ENCODE measurements around the gene CEP131. TPM values are rescaled to one million over a fixed set of nuclear protein-coding genes. Genes with fewer than 3 reads are reported as not detected.
"Not testable (repeated sequence)": the region's sequence is repeated elsewhere in the genome, so short reads cannot be mapped to it uniquely, and the experiment has no call there.

CEP131 gene
- total RNA-seq, 2 experiments from 2014 or later: 13.6 to 19.5 TPM

GRCh38 chr17:81156866-81157805 lies 65.6 kb downstream of the CEP131 start:
- H3K36me3 Mint-ChIP-seq (ENCODE audit: low read depth): no peaks in the 10 kb centered on the region
- POLR2A ChIA-PET: no interaction called here
- H3K9me3 Mint-ChIP-seq: no peaks in the 10 kb centered on the region
- H3K27me3 Mint-ChIP-seq: no peaks in the 10 kb centered on the region
- no peak overlapping the region for H3K27ac Mint-ChIP-seq
- CTCF ChIA-PET: no interaction called here
- no peaks in the 10 kb centered on the region for H3K4me1 Mint-ChIP-seq
- no peak for DNase-seq
- no peak overlapping the region for H3K4me3 Mint-ChIP-seq

GRCh38 chr17:81154961-81155360 lies 67.8 kb downstream of the CEP131 start:
- Mint-ChIP-seq H3K9me3 (no peaks in the 10 kb centered on the region), H3K4me3 (no peak overlapping the region), H3K27ac (no peak overlapping the region), H3K36me3 (ENCODE audit: low read depth) (no peaks in the 10 kb centered on the region), H3K4me1 (no peaks in the 10 kb centered on the region), H3K27me3 (peaks cover 2% of the 10 kb centered on the region)
- DNase-seq: no peak
- POLR2A ChIA-PET: no interaction called here
- CTCF ChIA-PET: no interaction called here

- H3K27ac Mint-ChIP-seq; H3K27me3 Mint-ChIP-seq; H3K9me3 Mint-ChIP-seq; POLR2A ChIA-PET; H3K36me3 Mint-ChIP-seq (ENCODE audit: low read depth); DNase-seq; H3K4me1 Mint-ChIP-seq; H3K4me3 Mint-ChIP-seq: not testable (repeated sequence)
- CTCF ChIA-PET: interaction anchor here (1.1 kb wide), 1 partner anchor 210 kb away, joined by 3 read pairs; no protein-coding TSS in a partner anchor
These were observed 68.7 kb downstream of the CEP131 start for GRCh38 chr17:81154016-81154415.

- CTCF ChIA-PET: interaction anchor here (1.1 to 2.0 kb wide), 2 partner anchors 10 to 209 kb away, joined by 3 to 7 read pairs; no protein-coding TSS in a partner anchor
- DNase-seq: no peak
- Mint-ChIP-seq H3K9me3 (no peaks in the 10 kb centered on the region), H3K4me3 (no peak overlapping the region), H3K27ac (no peak overlapping the region), H3K4me1 (no peaks in the 10 kb centered on the region), H3K27me3 (peaks cover 2% of the 10 kb centered on the region), H3K36me3 (ENCODE audit: low read depth) (no peaks in the 10 kb centered on the region)
- POLR2A ChIA-PET: no interaction called here
These were observed 69.4 kb downstream of the CEP131 start for GRCh38 chr17:81153340-81153803.

GRCh38 chr17:81152288-81152828 lies 70.4 kb downstream of the CEP131 start:
- Mint-ChIP-seq H3K4me1 (no peaks in the 10 kb centered on the region), H3K27me3 (peaks cover 2% of the 10 kb centered on the region), H3K36me3 (ENCODE audit: low read depth) (no peaks in the 10 kb centered on the region), H3K9me3 (no peaks in the 10 kb centered on the region), H3K4me3 (no peak overlapping the region), H3K27ac (no peak overlapping the region)
- no peak for DNase-seq
- CTCF ChIA-PET: interaction anchor here (2.0 kb wide), 1 partner anchor 9 kb away, joined by 7 read pairs; no protein-coding TSS in a partner anchor
- POLR2A ChIA-PET: no interaction called here

- H3K27me3 Mint-ChIP-seq: peaks cover 2% of the 10 kb centered on the region
- H3K4me1 Mint-ChIP-seq: no peaks in the 10 kb centered on the region
- H3K27ac Mint-ChIP-seq: no peak overlapping the region
- POLR2A ChIA-PET: no interaction called here
- CTCF ChIA-PET: no interaction called here
- no peak for DNase-seq
- no peak overlapping the region for H3K4me3 Mint-ChIP-seq
- no peaks in the 10 kb centered on the region for H3K36me3 Mint-ChIP-seq (ENCODE audit: low read depth)
- H3K9me3 Mint-ChIP-seq: no peaks in the 10 kb centered on the region
These were observed 71.5 kb downstream of the CEP131 start for GRCh38 chr17:81151278-81151677.

- Mint-ChIP-seq H3K4me1 (no peaks in the 10 kb centered on the region), H3K36me3 (ENCODE audit: low read depth) (no peaks in the 10 kb centered on the region), H3K4me3 (no peak overlapping the region), H3K27ac (no peak overlapping the region), H3K9me3 (no peaks in the 10 kb centered on the region), H3K27me3 (peaks cover 2% of the 10 kb centered on the region)
- no peak for DNase-seq
- ChIA-PET POLR2A (no interaction called here), CTCF (no interaction called here)
These were observed 72.2 kb downstream of the CEP131 start for GRCh38 chr17:81150377-81151077.

GRCh38 chr17:81148986-81149533 lies 73.7 kb downstream of the CEP131 start:
- no peaks in the 10 kb centered on the region for H3K9me3 Mint-ChIP-seq
- H3K4me1 Mint-ChIP-seq: no peaks in the 10 kb centered on the region
- peaks cover 2% of the 10 kb centered on the region for H3K27me3 Mint-ChIP-seq
- no peak overlapping the region for H3K27ac Mint-ChIP-seq
- H3K4me3 Mint-ChIP-seq: no peak overlapping the region
- no peak for DNase-seq
- no peaks in the 10 kb centered on the region for H3K36me3 Mint-ChIP-seq (ENCODE audit: low read depth)
- ChIA-PET CTCF (interaction anchor here (1.4 kb wide), 1 partner anchor 9 kb away, joined by 3 read pairs; no protein-coding TSS in a partner anchor), POLR2A (interaction anchor here (0.6 kb wide), 1 partner anchor 360 kb away, joined by 9 read pairs; no protein-coding TSS in a partner anchor)

GRCh38 chr17:81148571-81148970 lies 74.2 kb downstream of the CEP131 start:
- Mint-ChIP-seq H3K9me3 (no peaks in the 10 kb centered on the region), H3K4me3 (no peak overlapping the region), H3K27me3 (peaks cover 2% of the 10 kb centered on the region), H3K27ac (no peak overlapping the region), H3K36me3 (ENCODE audit: low read depth) (no peaks in the 10 kb centered on the region), H3K4me1 (no peaks in the 10 kb centered on the region)
- ChIA-PET POLR2A (interaction anchor here (0.6 kb wide), 1 partner anchor 360 kb away, joined by 9 read pairs; no protein-coding TSS in a partner anchor), CTCF (interaction anchor here (1.4 kb wide), 1 partner anchor 9 kb away, joined by 3 read pairs; no protein-coding TSS in a partner anchor)
- DNase-seq: no peak

- ChIA-PET POLR2A (no interaction called here), CTCF (interaction anchor here (1.4 kb wide), 1 partner anchor 10 kb away, joined by 3 read pairs; no protein-coding TSS in a partner anchor)
- H3K4me3 Mint-ChIP-seq: no peak overlapping the region
- no peaks in the 10 kb centered on the region for H3K36me3 Mint-ChIP-seq (ENCODE audit: low read depth)
- DNase-seq: no peak
- peaks cover 2% of the 10 kb centered on the region for H3K27me3 Mint-ChIP-seq
- H3K27ac Mint-ChIP-seq: no peak overlapping the region
- no peaks in the 10 kb centered on the region for H3K4me1 Mint-ChIP-seq
- H3K9me3 Mint-ChIP-seq: no peaks in the 10 kb centered on the region
These were observed 75.1 kb downstream of the CEP131 start for GRCh38 chr17:81147701-81148100.

- H3K27ac Mint-ChIP-seq; H3K9me3 Mint-ChIP-seq; DNase-seq; H3K4me1 Mint-ChIP-seq; H3K27me3 Mint-ChIP-seq; H3K4me3 Mint-ChIP-seq; POLR2A ChIA-PET; H3K36me3 Mint-ChIP-seq (ENCODE audit: low read depth): not testable (repeated sequence)
- CTCF ChIA-PET: interaction anchor here (0.6 to 1.1 kb wide), 3 partner anchors 44 to 300 kb away, joined by 3 to 5 read pairs (median 3); no protein-coding TSS in a partner anchor
These were observed 76.6 kb downstream of the CEP131 start for GRCh38 chr17:81146208-81146607.

- Mint-ChIP-seq H3K27ac (no peak overlapping the region), H3K27me3 (no peaks in the 10 kb centered on the region), H3K36me3 (ENCODE audit: low read depth) (no peaks in the 10 kb centered on the region), H3K4me3 (no peak overlapping the region), H3K4me1 (no peaks in the 10 kb centered on the region), H3K9me3 (no peaks in the 10 kb centered on the region)
- DNase-seq: no peak
- CTCF ChIA-PET: interaction anchor here (1.0 to 2.2 kb wide), 2 partner anchors 8 to 10 kb away, joined by 3 to 7 read pairs; no protein-coding TSS in a partner anchor
- POLR2A ChIA-PET: no interaction called here
These were observed 78.4 kb downstream of the CEP131 start for GRCh38 chr17:81144423-81144781.

Measured in activated CD4-positive, alpha-beta T cell treated with anti-CD3 and anti-CD28 coated beads, Interleukin-2, amount 10 ng/mL, durations not matched to agents 7 days and 5 days (primary cell).